HepG2 (cell line): ENCODE results near the gene FKBP8. TPM values are rescaled to one million over a fixed set of nuclear protein-coding genes. Genes with fewer than 3 reads are reported as not detected.

ENCODE experiments used
- FOXO4 ChIP-seq: sonication (generic); formaldehyde crosslinking; conservative IDR thresholded peaks from 2 replicates; pipeline ENCODE4 v1.8.1; 2023; ENCODE audit warnings: missing genetic modification reagents
- HCFC1 ChIP-seq: fragments of 150-350 bp; IDR thresholded peaks from 2 replicates; pipeline ENCODE4 v1.6.1; 2014; ENCODE audit warnings: low read depth, low read length
- NR2F2 ChIP-seq: IDR thresholded peaks from 2 replicates; pipeline ENCODE4 v1.6.1; 2012; ENCODE audit warnings: low read depth, inconsistent platforms, borderline replicate concordance
- USF2 ChIP-seq, 2 experiments: sonication (generic) in 1 of 2; formaldehyde crosslinking in 1 of 2; IDR thresholded peaks; 2 replicates each; pipeline versions ENCODE4 v1.5.1 to v1.6.1; 2011 to 2020; ENCODE audit warnings: borderline replicate concordance in 1 of 2, low read depth in 1 of 2, low read length in 1 of 2, mild to moderate bottlenecking in 1 of 2, missing genetic modification reagents in 1 of 2, moderate library complexity in 1 of 2
- YY1 ChIP-seq: IDR thresholded peaks from 2 replicates; pipeline ENCODE4 v1.6.1; 2011; ENCODE audit warnings: low read length, low read depth, moderate library complexity, mild to moderate bottlenecking; ENCODE audit not compliant: insufficient read depth, insufficient replicate concordance
- ZNF281 ChIP-seq: sonication (generic); formaldehyde crosslinking; IDR thresholded peaks from 2 replicates; pipeline ENCODE4 v1.4.0; 2020; ENCODE audit warnings: missing genetic modification reagents, borderline replicate concordance
- ZNF432 ChIP-seq: sonication (generic); formaldehyde crosslinking; IDR thresholded peaks from 2 replicates; pipeline ENCODE4 v1.5.0; 2020; ENCODE audit warnings: missing genetic modification reagents, mild to moderate bottlenecking, borderline replicate concordance
- ZNF460 ChIP-seq: sonication (generic); formaldehyde crosslinking; IDR thresholded peaks from 2 replicates; pipeline ENCODE4 v1.5.1; 2020; ENCODE audit warnings: missing genetic modification reagents, mild to moderate bottlenecking, borderline replicate concordance
- ZNF790 ChIP-seq: sonication (generic); formaldehyde crosslinking; IDR thresholded peaks from 2 replicates; pipeline ENCODE4 v1.8.0; 2022; ENCODE audit warnings: missing genetic modification reagents, mild to moderate bottlenecking, borderline replicate concordance
- ZSCAN22 ChIP-seq: sonication (generic); formaldehyde crosslinking; IDR thresholded peaks from 2 replicates; pipeline ENCODE4 v1.4.0; 2020; ENCODE audit warnings: mild to moderate bottlenecking, missing genetic modification reagents
- polyA plus RNA-seq, 8 experiments: library from polyadenylated mRNA; depleted of rRNA in 3 of 8; stranded (reverse) in 7 of 8; unstranded in 1 of 8; fragments of >200 nt; fragmentation: Illumina TruSeq in 4 of 8; extraction: Trizol in 4 of 8; gene quantifications; 2 replicates each; pipeline versions ENCODE4 v1.2.1 to v1.2.3, GENCODE V29; 2011 to 2016; ENCODE audit warnings: low read depth in 4 of 8, missing spikeins in 1 of 8, mixed read lengths in 1 of 8; ENCODE audit not compliant: insufficient read depth in 1 of 8
- total RNA-seq, 5 experiments: library from RNA; depleted of rRNA; stranded (reverse); fragments of >200 nt; fragmentation: Illumina TruSeq; extraction: Trizol; gene quantifications; 2 replicates each; pipeline ENCODE4 v1.2.3, GENCODE V29; 2016; ENCODE audit warnings: low read depth in 1 of 5
- TF ChIP-seq, protein P1 (sequence below): sonication (generic); formaldehyde crosslinking; IDR thresholded peaks from 2 replicates; pipeline ENCODE4 v1.5.1; 2020; ENCODE audit warnings: missing genetic modification reagents, mild to moderate bottlenecking, borderline replicate concordance
- TF ChIP-seq, protein P2 (sequence below): sonication (generic); formaldehyde crosslinking; IDR thresholded peaks from 2 replicates; pipeline ENCODE4 v1.8.0; 2022; ENCODE audit warnings: mild to moderate bottlenecking, missing genetic modification reagents; ENCODE audit not compliant: insufficient replicate concordance
- TF ChIP-seq, protein P3 (sequence below): sonication (generic); formaldehyde crosslinking; IDR thresholded peaks from 2 replicates; pipeline ENCODE4 v1.5.1; 2020; ENCODE audit warnings: mild to moderate bottlenecking, moderate library complexity, missing genetic modification reagents

Gene FKBP8
- total and polyA plus RNA-seq, 2 of the 13 experiments (the other 11 are each of a cell fraction or from before 2014, with no cell fraction given): 81.7 to 93.9 TPM

- no peak for TF ChIP-seq USF2 (IDR thresholded peaks at IDR 0.05; ENCODE audit: low read depth, low read length)
- no peak for TF ChIP-seq USF2 (CRISPR knock-in tag; IDR thresholded peaks at IDR 0.05; ENCODE audit: borderline replicate concordance)
- TF ChIP-seq, protein P1, sequence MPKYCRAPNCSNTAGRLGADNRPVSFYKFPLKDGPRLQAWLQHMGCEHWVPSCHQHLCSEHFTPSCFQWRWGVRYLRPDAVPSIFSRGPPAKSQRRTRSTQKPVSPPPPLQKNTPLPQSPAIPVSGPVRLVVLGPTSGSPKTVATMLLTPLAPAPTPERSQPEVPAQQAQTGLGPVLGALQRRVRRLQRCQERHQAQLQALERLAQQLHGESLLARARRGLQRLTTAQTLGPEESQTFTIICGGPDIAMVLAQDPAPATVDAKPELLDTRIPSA (CRISPR knock-in tag): no peak
- no peak for TF ChIP-seq ZNF460 (CRISPR knock-in tag)
- no peak for TF ChIP-seq ZSCAN22
- TF ChIP-seq HCFC1: no peak
- TF ChIP-seq ZNF281 (CRISPR knock-in tag): no peak
- TF ChIP-seq ZNF432 (CRISPR knock-in tag): no peak
- no peak for TF ChIP-seq YY1
- TF ChIP-seq, protein P2, sequence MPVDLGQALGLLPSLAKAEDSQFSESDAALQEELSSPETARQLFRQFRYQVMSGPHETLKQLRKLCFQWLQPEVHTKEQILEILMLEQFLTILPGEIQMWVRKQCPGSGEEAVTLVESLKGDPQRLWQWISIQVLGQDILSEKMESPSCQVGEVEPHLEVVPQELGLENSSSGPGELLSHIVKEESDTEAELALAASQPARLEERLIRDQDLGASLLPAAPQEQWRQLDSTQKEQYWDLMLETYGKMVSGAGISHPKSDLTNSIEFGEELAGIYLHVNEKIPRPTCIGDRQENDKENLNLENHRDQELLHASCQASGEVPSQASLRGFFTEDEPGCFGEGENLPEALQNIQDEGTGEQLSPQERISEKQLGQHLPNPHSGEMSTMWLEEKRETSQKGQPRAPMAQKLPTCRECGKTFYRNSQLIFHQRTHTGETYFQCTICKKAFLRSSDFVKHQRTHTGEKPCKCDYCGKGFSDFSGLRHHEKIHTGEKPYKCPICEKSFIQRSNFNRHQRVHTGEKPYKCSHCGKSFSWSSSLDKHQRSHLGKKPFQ (CRISPR knock-in tag): no peak
- no peak for TF ChIP-seq ZNF790 (CRISPR knock-in tag)
- TF ChIP-seq, protein P3, sequence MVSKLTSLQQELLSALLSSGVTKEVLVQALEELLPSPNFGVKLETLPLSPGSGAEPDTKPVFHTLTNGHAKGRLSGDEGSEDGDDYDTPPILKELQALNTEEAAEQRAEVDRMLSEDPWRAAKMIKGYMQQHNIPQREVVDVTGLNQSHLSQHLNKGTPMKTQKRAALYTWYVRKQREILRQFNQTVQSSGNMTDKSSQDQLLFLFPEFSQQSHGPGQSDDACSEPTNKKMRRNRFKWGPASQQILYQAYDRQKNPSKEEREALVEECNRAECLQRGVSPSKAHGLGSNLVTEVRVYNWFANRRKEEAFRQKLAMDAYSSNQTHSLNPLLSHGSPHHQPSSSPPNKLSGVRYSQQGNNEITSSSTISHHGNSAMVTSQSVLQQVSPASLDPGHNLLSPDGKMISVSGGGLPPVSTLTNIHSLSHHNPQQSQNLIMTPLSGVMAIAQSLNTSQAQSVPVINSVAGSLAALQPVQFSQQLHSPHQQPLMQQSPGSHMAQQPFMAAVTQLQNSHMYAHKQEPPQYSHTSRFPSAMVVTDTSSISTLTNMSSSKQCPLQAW (CRISPR knock-in tag): peak; percentile 8; the same call in 1 of the 2 replicates
- no peak for TF ChIP-seq NR2F2
- no peak for TF ChIP-seq FOXO4
These were observed 21.1 kb downstream of the FKBP8 start (continued) for GRCh38 chr19:18522124-18522861.
